H1 (cell line): ENCODE data around the gene SCG5. TPM values are rescaled to one million over a fixed set of nuclear protein-coding genes. Genes with fewer than 3 reads are reported as not detected.

ENCODE experiments used
- polyA plus RNA-seq, 7 experiments: library from polyadenylated mRNA; depleted of rRNA in 3 of 7; stranded (reverse) in 5 of 7; unstranded in 2 of 7; fragments of >200 nt in 5 of 7; fragments of 200-250 nt in 2 of 7; gene quantifications; 1 replicate in 5 of 7; 2 replicates in 1 of 7; 4 replicates in 1 of 7; pipeline versions ENCODE4 v1.2.1 to v1.2.3, GENCODE V29; 2011 to 2013; ENCODE audit warnings: missing spikeins in 2 of 7, mixed read lengths in 2 of 7
- total RNA-seq: library from RNA; stranded (reverse); fragmentation: NEBNext Ultra II Directional; extraction: Animal tissue kit (Norgen Biotek cat#: 25700); gene quantifications from 2 replicates; pipeline ENCODE4 v1.2.1, GENCODE V29; 2021
- TF ChIP-seq, protein P1 (sequence below): IDR thresholded peaks from 2 replicates; pipeline ENCODE4 v1.6.1; 2012; ENCODE audit warnings: low read length, inconsistent platforms

Gene SCG5
- total and polyA plus RNA-seq, 2 of the 8 experiments (the other 6 are each of a cell fraction or from before 2014, with no cell fraction given): 18.7 to 19.9 TPM

DNA sequence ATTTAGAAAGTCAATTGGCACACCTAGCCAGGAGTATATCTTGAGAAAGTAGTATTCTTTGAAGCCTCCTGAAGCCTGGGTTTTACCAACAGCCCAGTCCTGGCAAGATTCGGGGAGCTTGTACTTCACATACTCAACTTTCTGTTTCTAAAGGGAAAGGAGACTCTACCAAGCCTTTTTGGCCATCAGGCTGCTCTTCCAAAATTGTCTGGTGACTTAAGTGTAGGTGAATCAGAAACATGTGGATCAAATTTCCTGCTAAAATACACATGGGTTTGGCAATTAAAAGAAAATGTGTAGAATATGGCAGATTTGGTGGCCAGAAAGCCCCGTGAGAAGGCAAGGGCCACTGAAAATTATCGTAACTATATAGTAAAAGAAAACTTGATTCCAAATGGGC is 60.4 kb downstream of the SCG5 start (continued):
- TF ChIP-seq, protein P1, sequence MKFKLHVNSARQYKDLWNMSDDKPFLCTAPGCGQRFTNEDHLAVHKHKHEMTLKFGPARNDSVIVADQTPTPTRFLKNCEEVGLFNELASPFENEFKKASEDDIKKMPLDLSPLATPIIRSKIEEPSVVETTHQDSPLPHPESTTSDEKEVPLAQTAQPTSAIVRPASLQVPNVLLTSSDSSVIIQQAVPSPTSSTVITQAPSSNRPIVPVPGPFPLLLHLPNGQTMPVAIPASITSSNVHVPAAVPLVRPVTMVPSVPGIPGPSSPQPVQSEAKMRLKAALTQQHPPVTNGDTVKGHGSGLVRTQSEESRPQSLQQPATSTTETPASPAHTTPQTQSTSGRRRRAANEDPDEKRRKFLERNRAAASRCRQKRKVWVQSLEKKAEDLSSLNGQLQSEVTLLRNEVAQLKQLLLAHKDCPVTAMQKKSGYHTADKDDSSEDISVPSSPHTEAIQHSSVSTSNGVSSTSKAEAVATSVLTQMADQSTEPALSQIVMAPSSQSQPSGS: no peak
